NCI-H146 treated with DMSO at 0.1 percent for 48 hours (cell line): ENCODE results near the gene NFKBIZ.
"Not testable (repeated sequence)": the region's sequence is repeated elsewhere in the genome, so short reads cannot be mapped to it uniquely, and the experiment has no call there.

Experiments
- DNase-seq: peaks from one replicate; lab custom pipeline; 2025; ENCODE audit not compliant: unreplicated experiment; lab: John Stamatoyannopoulos, UW

Gene NFKBIZ

DNA sequence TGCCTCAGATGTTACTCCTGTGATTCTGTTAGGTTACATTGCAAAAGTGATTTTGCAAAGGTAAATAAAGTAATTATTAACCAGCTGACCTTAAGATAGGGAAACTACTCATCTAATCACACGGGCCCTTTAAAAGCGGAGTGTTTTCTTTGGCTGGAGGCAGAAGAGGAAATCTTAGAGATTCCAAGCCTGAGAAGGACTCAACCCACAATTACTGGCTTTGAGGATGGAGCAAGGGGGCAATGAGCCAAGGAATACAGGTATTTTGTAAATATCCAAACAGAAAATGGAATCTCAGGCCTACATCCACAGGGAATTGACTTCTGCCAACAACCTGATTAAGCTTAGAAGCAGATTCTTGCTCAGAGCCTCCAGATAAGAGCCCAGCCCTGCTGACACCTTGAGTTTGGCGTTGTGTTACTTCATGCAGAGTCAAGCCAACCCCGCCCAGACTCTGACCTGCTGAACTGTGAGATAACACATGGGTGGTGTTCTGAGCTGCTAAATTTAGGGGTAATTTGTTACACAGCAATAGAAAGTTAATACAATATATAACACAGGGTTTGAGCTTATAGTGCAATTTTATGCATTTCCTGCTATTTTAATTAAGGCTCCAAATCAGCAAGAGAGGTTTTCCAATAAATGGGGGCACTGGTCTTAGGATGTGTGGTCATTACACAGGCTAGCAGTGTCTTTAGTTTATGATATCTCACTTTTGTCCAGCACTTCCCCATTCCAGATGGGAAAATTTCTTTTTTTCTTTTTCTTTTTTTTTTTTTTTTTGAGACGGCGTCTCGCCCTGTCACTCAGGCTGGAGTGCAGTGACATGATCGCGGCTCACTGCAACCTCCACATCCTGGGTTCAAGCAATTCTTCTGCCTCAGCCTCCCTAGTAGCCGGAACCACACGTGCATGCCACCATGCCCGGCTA, 19.5 kb downstream of the NFKBIZ start:
- no peak for DNase-seq

DNA sequence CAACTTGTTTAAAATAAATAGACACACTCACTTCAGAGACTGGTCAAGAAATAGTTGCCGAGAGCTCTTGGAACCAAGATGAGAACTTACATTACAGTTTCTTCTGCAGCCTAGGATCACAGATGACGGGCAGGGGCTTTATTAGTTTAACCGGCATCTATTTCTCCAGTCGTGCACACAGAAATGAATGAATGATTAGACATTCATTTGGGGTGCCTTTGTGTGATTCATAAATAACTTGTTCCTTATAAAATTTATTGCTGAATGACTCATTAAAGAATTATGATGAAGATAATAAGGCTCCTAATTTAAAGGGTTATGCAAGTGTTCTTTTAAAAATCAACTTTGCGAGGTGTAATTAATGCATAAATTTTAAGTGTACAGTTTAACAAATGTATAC, 20.8 kb downstream of the NFKBIZ start:
- DNase-seq, result no peak

DNA sequence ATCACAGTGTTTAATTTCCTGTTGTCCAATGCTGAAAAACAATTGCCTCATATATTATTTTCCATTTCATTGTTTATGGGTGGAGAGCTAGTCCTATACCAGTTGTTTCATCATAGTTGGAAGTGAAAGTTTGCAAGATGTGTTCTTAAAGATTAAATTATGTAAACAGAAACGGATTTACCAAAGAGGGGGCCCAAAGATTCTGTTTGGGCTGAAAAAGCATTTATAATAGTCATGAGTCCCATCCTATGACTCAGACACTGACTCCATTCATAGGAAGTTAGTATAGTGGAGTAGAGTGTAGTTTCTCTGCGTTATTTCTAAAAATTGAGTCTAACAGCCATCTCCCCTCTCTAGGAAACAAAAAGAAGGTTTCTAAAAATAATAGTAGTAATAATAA, 24.3 kb downstream of the NFKBIZ start:
- DNase-seq, result no peak

DNA sequence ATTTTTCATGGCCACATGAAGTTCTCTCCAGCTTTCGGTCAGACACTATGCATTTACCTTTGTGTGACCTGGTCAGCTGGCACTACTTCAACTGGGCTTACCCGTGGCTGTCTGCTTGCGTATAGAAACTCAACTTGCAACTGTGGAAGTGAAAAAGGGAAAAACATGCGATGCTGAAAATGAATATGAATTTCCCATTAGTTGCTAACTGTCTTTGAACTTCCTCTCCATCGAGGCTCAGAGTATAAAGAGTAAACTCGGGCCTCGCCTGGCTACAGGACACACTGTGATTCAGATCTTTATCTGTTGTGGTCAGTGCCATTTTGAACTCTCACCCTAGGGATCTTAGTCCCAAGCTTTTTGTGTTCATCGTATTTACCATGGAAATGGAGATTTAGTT, 26.8 kb downstream of the NFKBIZ start:
- no peak for DNase-seq

DNA sequence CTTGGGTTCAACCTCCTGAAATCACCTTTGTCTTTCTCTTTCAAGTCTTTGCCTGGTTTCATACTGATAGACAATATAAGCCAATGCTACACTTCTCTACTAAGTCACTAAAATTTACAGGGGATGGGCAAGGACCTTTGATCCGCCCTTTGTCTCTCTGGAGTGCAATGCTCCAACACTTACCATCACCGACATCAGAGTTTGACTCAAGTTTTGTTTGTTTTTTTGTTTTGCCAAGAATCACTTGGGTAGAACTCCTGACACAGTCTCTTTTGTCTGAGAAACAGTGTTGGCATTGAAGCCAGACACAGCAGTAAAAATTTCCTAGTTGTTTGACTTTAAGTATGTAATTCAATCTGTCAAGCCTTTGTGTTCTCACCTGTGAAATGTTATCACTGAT, 29.3 kb downstream of the NFKBIZ start:
- DNase-seq, result no peak

DNA sequence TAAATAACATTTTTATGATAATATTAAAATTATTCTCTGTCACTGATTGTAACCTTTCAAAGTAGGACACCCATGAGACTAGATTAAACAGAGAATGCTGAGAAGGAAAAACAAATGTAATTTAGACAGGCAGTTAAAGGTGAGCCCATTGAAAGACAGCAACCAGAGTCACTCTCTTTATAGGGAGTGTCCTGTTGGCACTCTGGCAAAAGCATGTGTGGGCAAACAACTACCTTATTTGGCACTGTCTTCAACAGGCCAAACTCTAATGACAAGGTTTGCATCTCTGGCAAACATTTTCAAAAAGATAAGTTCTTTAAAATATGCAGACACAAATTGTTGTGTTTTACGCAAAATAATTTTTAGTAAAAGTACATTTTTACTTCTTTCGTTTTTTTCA, 29.8 kb downstream of the NFKBIZ start:
- no peak for DNase-seq

DNA sequence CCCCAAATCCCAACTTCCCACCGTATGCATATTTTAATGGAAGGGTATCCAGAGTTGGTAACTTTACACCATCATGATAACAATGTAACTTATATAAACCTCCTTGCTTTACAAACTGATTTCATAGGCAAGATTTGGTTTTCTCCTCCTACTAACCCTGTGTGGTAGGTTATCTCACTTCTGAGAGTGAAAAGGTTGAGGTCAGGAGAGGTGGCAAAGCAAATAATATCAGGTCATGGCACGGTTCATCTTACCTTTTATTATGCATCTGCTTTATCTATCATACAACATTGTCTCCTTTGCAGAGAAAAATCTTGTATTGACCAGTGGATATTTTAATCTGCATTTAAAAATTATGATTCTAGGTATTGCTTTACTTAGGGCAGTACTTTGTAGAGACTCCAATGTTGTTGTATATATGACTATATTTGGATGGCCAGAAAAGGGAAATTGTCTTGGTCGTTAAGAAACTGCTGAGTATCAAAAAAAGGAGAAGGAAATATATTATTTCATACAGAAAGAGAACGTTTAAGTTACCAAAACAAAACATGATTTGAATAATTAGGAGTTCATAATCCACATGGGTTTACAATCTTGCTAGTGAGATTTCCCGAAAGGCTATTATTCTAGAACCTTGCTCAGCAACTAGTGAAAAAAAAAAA, 30.4 kb downstream of the NFKBIZ start:
- no peak for DNase-seq

DNA sequence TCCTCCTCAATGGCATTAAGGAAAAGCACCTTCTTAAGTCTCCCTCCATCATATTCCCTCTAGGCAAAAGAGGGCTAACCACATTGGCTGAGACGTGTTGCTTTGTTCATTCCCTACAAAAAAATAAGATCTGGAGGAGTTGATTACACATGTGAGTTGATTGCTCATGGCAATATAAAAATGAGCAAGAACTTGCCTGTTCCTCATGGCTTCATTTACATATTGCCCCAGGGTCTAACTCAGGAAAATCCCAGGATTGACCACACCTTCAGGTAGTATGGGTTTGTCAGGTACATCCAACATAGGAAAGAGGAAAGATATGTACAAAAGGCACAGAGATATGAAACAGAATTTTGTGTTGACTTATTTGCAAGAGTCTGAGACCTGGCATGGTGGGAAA, 35.5 kb downstream of the NFKBIZ start:
- DNase-seq, result no peak

DNA sequence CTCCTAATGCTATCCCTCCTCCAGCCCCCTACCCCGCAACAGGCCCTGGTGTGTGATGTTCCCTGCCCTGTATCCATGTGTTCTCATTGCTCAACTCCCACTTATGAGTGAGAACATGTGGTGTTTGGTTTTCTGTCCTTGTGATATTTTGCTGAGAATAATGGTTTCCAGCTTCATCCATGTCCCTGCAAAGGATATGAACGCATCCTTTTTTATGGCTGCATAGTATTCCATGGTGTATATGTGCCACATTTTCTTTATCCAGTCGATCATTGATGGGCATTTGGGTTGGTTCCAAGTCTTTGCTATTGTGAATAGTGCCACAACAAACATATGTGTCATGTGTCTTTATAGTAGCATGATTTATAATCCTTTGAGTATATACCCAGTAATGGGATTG, 36.3 kb downstream of the NFKBIZ start:
- DNase-seq, result not testable (repeated sequence)

DNA sequence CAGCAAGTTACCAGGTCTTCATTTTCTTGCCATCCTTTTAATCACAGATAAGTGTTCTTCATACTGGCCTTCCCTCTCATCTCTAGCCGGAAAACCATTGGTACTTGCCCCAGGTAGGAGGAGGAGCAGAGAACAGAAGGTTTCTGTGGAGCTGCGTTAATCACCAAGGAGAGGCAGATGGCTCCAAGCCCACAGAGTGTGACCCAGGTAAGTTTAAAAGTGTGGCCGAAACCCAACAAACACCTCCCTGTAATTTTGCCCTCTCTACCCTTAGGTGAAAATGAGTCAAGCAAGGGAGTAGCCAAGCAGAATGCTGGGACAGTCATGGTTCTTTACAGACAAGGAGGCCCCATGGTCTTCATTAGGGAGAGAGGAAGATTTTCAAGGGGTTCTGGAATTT, 37.3 kb downstream of the NFKBIZ start:
- DNase-seq, result no peak

DNA sequence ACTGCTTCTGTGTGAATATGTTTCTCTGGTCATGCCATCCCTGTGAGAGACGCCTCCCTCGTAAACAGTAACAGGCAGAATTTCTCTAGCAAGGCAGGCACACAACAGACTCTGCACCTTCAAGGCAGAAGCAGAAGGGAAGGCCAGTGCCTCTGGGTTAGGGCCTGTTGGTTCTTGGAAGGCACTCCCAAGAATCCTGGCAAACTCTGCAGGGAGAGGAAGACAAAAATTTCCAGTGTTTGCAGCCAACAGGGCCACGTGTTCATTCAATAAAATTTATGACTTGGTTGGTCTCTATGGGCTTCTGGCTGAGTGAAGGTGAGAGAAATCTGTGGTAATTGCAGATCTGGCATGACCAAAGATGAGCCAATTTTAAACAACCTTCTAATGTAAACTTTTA, 39.3 kb downstream of the NFKBIZ start:
- DNase-seq, result no peak

DNA sequence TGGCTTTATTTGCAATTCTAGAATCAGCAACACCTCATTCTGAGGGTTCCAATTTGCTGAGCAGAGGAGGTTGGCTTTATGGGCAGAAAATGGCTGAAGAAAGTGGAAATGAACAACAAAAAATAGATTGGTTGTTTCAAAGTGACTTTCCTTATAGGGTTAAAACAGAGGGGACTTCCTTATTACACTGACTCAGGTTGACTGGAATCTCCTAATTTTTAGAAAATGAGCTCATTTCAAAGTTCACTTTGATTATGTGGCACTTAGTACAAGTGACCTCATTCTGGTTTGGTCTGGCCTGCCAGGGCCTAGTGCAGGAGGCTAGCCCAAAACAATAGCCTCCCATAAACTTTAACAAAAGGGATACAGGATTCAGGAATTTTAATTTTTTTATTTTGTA, 41.4 kb downstream of the NFKBIZ start:
- no peak for DNase-seq

DNA sequence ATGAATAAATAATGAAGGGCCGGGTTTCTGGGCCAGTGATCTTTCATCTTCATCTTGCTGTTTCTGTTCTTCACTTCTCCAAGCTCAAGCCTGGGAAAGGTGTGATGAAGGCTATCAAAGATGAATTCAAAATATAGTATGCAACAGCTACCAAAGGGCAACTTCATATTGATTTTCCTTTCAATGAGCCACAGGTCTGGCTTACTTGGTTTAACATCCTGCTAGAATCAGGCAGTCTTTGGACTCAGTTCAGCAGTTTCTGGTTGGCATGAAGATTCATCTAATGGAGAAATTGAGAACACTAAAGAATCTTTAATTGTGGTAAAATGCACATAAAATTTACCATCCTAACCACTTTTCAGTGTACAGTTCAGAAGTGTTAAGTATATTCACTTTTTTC, 43.3 kb downstream of the NFKBIZ start:
- no peak for DNase-seq

DNA sequence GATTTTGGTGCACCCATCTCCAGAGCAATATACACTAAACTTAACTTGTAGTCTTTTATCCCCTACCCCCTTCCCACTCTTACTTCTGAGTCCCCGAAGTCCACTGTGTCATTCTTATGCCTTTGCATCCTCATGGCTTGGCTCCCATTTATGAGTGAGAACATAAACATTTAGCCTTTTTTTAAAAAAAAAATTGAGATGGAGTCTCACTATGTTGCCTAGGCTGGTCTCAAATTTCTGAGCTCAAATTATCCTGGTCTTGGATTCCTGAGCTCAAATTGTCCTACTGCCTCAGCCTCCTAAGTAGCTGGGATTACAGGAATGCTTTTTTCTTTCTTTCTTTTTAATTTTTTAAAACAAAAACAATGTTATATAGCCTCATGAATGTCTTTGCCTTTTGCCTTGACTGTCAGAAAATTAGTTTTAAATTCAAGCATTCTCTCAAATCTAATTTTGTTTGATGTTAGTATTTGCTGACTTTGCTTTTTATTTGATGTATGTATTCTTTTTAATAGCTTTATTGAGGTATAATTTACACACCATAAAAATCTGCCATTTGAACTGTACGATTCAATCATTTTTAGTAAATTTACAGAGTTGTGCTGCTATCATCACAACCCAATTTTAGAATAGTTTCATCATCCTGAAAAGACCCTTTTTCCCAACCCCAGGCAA, 46.9 kb downstream of the NFKBIZ start:
- DNase-seq, result no peak

DNA sequence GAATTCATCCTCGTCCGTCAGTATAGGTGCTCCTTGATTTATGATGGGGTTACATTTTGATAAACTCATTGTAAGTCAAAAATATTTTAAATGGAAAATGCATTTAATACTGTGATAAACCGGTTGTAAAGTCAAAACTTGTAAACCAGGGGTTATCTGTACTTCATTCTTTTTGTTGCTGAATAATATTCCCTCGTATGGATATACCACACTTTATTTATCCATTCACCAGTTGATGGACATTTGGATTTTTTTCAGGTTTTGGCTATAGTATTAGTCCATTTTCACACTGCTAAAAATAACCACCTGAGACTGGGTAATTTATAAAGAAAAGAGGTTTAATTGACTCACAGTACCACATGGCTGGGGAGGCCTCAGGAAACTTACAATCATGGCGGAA, 47.7 kb downstream of the NFKBIZ start:
- no peak for DNase-seq

DNA sequence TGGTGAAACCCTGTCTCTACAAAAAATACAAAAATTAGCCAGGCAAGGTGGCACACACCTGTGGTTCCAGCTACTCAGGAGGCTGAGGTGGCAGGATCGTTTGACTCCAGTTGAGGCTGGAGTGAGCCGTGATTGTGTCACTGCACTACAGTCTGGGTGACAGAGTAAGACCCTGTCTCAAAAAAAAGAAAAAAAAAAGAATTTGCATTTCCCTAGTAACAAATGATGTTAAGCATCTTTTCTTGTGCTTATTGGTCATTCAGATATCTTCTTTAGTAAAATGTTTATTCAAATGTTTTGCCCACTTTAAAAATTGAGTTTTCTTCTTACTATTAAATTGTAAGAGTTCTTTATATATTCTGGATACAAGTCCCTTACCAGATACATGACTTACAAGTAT, 48.7 kb downstream of the NFKBIZ start:
- no peak for DNase-seq

DNA sequence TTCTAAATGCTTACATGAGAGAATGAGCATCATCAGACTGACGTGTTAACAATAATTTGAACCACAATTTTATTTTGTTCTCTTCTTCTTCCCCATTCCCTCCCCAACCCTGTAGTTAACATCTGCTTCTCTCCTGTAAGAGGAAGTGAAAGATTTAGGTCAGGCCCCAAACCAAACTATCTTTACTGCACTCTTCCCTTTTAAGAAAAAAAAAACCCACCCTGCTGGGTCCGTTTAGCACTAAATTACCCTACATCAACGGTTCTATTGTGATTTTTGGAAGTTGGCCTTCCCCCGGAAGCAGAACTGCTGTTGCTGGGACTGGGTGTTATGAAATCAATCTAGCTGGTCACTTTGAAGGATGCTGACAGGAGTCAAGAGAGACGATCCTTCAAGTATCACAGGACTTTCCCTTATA, 49.4 kb downstream of the NFKBIZ start:
- no peak for DNase-seq

DNA sequence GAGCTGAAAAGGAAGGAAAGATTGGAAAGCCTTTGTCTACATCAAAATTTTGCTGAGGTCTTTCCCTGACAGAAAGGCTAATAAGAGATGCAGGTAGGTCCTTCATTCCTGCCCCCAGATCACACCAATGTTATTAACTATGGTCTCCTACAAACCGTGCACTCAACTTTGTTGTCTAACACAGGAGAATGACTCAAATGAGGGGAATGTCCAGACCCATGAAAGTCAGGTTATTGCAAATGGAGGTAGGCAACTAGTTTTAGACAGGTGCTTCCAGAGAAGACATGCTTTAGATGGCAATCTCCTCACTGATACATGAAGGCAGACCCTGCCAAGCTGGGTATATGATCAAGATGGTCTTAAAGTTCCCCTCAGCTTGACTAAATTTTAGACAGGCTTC, 51.0 kb downstream of the NFKBIZ start:
- DNase-seq, result no peak

DNA sequence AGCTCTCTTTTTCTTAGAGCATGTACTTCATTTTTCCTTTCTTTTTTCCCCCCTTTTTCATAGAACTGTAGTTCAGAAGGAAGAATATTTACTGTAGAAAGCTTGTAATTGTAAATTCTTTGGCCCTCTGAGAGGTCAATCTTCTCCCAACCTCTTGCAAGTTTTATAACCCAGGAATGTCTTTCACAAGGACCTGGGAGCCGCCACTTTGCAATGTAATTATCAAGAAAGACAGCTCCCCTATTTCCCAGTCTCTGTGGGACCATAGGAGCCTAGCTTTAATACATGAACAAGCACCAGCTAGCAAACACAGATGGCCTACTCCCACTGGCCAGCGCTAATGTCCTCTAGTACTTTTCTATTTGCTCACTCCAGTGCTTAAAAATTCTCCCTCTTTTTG, 51.4 kb downstream of the NFKBIZ start:
- DNase-seq, result no peak

DNA sequence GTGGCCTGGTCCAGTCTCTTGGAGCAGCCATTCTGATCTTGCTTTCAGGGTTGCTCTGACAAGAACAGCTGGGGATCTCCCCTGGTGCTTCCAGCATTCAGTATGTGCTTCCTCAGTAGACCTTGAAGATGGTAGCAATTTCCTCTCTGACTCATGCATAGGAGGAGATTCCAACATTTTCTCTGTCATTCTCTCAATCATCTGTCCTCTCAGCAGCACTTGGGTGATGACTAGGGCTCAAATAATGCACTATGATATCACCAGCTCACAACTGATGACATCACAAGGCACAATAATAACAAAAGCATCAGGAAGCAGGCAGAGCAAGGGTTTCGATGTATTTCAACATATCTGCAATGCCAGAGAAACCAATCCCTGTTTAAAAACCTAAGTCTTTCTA, 52.7 kb downstream of the NFKBIZ start:
- no peak for DNase-seq

DNA sequence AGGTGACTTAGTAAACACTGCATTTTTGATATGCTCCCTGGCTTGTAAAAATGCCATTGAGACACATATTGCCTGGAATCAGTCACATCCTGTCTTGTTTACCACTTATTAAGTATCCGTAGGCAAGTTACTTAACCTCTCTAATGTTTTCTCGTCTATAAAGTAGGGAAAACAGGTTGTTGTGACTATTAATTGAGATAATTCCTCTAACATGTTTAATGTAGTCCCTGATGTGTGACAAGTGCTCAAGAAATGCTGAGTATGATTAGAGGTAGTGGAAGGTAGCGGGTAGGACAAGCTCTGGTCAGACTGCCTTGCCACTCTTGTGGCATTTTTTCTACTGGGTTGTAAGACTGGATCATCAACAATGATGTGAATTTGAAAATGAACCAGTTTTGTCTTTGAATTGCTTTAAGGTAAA, 54.1 kb downstream of the NFKBIZ start:
- no peak for DNase-seq

DNA sequence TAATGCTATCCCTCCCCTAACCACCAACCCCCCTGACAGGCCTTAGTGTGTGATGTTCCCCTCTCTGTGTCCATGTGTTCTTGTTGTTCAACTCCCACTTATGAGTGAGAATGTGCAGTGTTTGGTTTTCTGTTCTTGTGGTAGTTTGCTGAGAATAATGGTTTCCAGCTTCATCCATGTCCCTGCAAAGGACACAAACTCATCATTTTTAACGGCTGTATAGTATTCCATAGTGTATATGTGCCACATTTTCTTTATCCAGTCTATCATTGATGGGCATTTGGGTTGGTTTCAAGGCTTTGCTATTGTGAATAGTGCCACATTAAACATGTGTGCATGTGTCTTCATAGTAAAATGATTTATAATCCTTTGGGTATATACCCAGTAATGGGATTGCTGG, 56.3 kb downstream of the NFKBIZ start:
- DNase-seq, result not testable (repeated sequence)
